Transverse colon (tissue), 4 donors: ENCODE data around the gene DAB2IP. TPM values are rescaled to one million over a fixed set of nuclear protein-coding genes. Genes with fewer than 3 reads are reported as not detected.

ENCODE experiments used
- DNase-seq: peaks from one replicate; pipeline ENCODE4 v3.0.0-alpha.2; 2019
- H3K27ac ChIP-seq, 4 donors: fragments of 200-600 bp; sonication (generic); 2 replicates each; pipeline ENCODE4 v1.5.1; 2016 to 2018; ENCODE audit warnings: inconsistent platforms in 4 of 4
- H3K27me3 ChIP-seq: fragments of 200-600 bp; sonication (generic); 2 replicates; pipeline ENCODE4 v1.5.1; 2017; ENCODE audit warnings: inconsistent platforms
- H3K36me3 ChIP-seq, 4 donors: fragments of 200-600 bp; sonication (generic); 2 replicates each; pipeline ENCODE4 v1.5.1; 2017 to 2019; ENCODE audit warnings: inconsistent platforms in 4 of 4
- H3K4me1 ChIP-seq, 4 donors: fragments of 200-600 bp; sonication (generic); 2 replicates each; pipeline ENCODE4 v1.5.1; 2017 to 2020; ENCODE audit warnings: inconsistent platforms in 4 of 4
- H3K4me3 ChIP-seq, 4 donors: fragments of 200-600 bp; sonication (generic); 1 replicate in 1 of 4; 2 replicates in 3 of 4; pipeline versions ENCODE4 v1.5.1 to v1.6.1; 2017 to 2019; ENCODE audit warnings: inconsistent platforms in 4 of 4
- H3K9me3 ChIP-seq, 2 donors: fragments of 200-600 bp; sonication (generic); 2 replicates each; pipeline ENCODE4 v1.5.1; 2017 to 2019; ENCODE audit warnings: inconsistent platforms in 2 of 2
- EP300 ChIP-seq: sonication (generic); formaldehyde crosslinking; IDR thresholded peaks from one replicate; pipeline ENCODE4 v1.6.1; 2017; ENCODE audit warnings: antibody characterized with exemption, low read depth
- POLR2A ChIP-seq: fragments of 450-650 bp; IDR thresholded peaks from one replicate; pipeline ENCODE4 v1.6.1; 2016; ENCODE audit warnings: antibody characterized with exemption, mild to moderate bottlenecking, moderate library complexity
- POLR2AphosphoS5 ChIP-seq, 3 donors: sonication (generic); formaldehyde crosslinking; IDR thresholded peaks; one replicate each; pipeline ENCODE4 v1.6.1; 2016; ENCODE audit warnings: antibody characterized with exemption in 3 of 3
- WGBS, 2 donors: methylation state at CpG; one replicate each; pipeline ENCODE4 v1.1.5; 2018; ENCODE audit warnings: low coverage in 1 of 2; 5-methylcytosine and 5-hydroxymethylcytosine counted together
- in situ Hi-C, 4 donors: fragments of 200-750 bp; cut with MboI; loops; one replicate each; pipeline versions ENCODE4 v1.15.0 to v1.15.1; 2017; ENCODE audit warnings: low sequenced_read_pairs in 3 of 4, low pct_ligation_motif_present in 1 of 4, low pct_unique_long_range_greater_than_20kb in 1 of 4
- intact Hi-C: fragments of 100-400 bp; cut with DNase I; formaldehyde crosslinking; loops from one replicate; pipeline ENCODE4 v1.15.1; 2023; ENCODE audit warnings: low total_unique reads
- total RNA-seq, 4 donors: library from RNA; depleted of rRNA; stranded (reverse); fragments of >200 nt; gene quantifications; one replicate each; pipeline ENCODE4 v1.1.0, GENCODE V29; 2016
- TF ChIP-seq, protein P1 (sequence below), 5 experiments: fragments of 200-600 bp in 3 of 5; fragments of 450-650 bp in 2 of 5; sonication (generic) in 3 of 5; IDR thresholded peaks; 1 replicate in 2 of 5; 2 replicates in 3 of 5; pipeline ENCODE4 v1.5.1; 2016 to 2017; ENCODE audit warnings: antibody characterized with exemption in 5 of 5, inconsistent platforms in 3 of 5, mild to moderate bottlenecking in 2 of 5, moderate library complexity in 1 of 5

Gene DAB2IP
- total RNA-seq, 4 donors from 2014 or later: 84.2 to 159 (median 90.7) TPM

DNA sequence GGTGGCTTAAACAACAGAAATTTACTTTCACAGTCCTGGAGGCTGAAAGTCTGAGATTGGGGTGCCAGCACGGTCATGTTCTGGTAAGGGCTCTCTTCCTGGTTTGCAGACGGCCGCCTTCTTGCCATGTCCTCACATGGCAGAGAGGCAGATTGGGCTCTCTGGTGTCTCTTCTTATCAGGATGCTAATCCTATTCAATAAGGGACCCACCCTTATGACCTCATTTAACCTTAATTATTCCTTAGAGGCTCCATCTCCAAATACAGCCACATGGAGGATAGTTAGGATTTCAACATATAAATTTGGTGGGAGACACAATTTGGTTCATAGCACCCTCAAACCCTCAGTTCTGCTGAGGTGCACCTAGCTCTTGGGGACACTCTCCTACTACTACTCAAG, 180.4 kb downstream of the DAB2IP start:
- H3K36me3 ChIP-seq: no peaks in the 10 kb centered on the region
- WGBS, 2 donors: 97% methylated on average over 3 of the region's 3 CpGs; no CpG with 5 or more reads in 1 of the 2 donors
- H3K27ac ChIP-seq: no peak overlapping the region
- H3K27me3 ChIP-seq: no peaks in the 10 kb centered on the region
- H3K9me3 ChIP-seq: no peaks in the 10 kb centered on the region
- DNase-seq: no peak
- in situ Hi-C loops: no loop called here
- no peak overlapping the region for H3K4me3 ChIP-seq
- intact Hi-C loops: no loop called here
- no peaks in the 10 kb centered on the region for H3K4me1 ChIP-seq
- TF ChIP-seq POLR2A (no peak), POLR2AphosphoS5 (IDR thresholded peaks at IDR 0.05) (no peak), EP300 (no peak)
- TF ChIP-seq, protein P1, sequence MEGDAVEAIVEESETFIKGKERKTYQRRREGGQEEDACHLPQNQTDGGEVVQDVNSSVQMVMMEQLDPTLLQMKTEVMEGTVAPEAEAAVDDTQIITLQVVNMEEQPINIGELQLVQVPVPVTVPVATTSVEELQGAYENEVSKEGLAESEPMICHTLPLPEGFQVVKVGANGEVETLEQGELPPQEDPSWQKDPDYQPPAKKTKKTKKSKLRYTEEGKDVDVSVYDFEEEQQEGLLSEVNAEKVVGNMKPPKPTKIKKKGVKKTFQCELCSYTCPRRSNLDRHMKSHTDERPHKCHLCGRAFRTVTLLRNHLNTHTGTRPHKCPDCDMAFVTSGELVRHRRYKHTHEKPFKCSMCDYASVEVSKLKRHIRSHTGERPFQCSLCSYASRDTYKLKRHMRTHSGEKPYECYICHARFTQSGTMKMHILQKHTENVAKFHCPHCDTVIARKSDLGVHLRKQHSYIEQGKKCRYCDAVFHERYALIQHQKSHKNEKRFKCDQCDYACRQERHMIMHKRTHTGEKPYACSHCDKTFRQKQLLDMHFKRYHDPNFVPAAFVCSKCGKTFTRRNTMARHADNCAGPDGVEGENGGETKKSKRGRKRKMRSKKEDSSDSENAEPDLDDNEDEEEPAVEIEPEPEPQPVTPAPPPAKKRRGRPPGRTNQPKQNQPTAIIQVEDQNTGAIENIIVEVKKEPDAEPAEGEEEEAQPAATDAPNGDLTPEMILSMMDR (IDR thresholded peaks at IDR 0.05): no peak

GRCh38 chr9:121833061-121833460, 181.6 kb downstream of the DAB2IP start:
- no peaks in the 10 kb centered on the region for H3K4me1 ChIP-seq
- H3K27me3 ChIP-seq: no peaks in the 10 kb centered on the region
- H3K4me3 ChIP-seq: no peak overlapping the region
- intact Hi-C loops: no loop called here
- no peak for TF ChIP-seq EP300
- TF ChIP-seq POLR2AphosphoS5 (IDR thresholded peaks at IDR 0.05): no peak
- TF ChIP-seq, protein P1 (IDR thresholded peaks at IDR 0.05): no peak
- no peak for TF ChIP-seq POLR2A
- no peaks in the 10 kb centered on the region for H3K9me3 ChIP-seq
- DNase-seq: no peak
- H3K36me3 ChIP-seq: no peaks in the 10 kb centered on the region
- H3K27ac ChIP-seq: no peak overlapping the region
- 93% methylated on average over 9 of the region's 9 CpGs; no CpG with 5 or more reads in 1 of the 2 donors for WGBS, 2 donors
- in situ Hi-C loops: no loop called here

Other genes with a start within 250 kb of the DAB2IP start
- gene GGTA1, start 151.8 kb upstream of the DAB2IP start, total RNA-seq: 10 to 100 TPM in 1 of 4 donors, 1 to 10 TPM in 2, not detected in 1; 1.9 to 37.8 (median 3.5) TPM